Stimulated activated naive CD4-positive, alpha-beta T cell treated with Interleukin-2 at 50 U/mL for 16 hours (primary cell): ENCODE measurements around the gene UQCC2.

Experiments
- DNase-seq: peaks from one replicate; lab custom pipeline; 2025; lab: John Stamatoyannopoulos, UW

The UQCC2 gene

DNA sequence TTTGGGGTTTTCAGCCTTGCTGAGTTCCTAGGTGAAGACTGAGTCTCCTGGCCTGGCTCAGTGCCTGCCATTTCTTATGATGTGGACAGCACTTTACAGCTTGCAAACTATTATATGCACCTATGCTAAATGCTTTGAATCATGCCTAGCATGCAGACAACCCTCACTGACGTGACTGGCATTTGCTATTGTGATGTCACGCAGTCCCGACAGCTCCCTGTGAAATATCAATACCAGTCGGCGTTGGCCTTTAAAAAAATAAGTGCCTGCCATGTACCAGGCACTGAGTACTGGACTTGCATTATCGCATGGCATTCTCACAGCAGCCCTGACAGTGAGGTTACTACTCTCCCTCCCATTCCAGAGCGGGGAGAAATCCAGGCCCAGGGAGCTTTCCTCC is 35.5 kb downstream of the UQCC2 start:
- no peak for DNase-seq

- no peak for DNase-seq
Measured at GRCh38 chr6:33673851-33674250, 37.6 kb downstream of the UQCC2 start.

DNA sequence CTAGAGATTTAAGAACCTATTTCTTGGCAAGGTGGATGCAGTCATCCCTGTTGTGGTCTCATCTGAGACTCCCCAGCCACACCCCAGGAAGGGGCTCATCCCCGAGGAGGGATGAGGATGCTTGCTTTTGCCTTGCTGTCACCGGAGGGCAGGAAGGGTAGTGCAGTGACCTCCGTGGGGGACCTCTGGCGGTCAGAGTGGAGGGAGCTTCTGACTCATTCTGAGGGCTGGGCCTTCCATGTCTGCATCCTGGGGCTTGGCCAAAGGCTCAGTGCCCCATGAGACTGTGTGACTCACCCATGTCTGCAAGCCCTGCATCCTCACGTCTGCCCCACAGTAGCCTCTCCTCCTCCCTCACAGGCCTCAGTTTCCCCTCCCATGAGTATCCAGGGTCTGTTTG is 38.7 kb downstream of the UQCC2 start:
- no peak for DNase-seq

DNA sequence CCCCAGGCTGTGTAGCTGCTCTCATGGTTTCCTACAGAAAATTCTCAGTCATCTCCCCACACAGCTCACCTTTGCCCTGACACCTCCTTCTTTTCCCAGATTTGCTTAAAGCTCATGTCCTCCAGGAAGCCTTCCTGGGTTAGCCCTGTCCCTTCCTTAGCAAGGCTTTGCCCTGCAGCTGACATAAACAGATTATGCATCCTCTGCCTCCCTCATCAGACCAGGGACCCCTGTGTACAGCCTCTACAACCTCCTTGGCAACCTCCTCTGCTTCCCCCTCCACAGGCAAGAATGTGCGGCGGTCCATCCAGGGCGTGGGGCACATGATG is 39.8 kb downstream of the UQCC2 start:
- no peak for DNase-seq

DNA sequence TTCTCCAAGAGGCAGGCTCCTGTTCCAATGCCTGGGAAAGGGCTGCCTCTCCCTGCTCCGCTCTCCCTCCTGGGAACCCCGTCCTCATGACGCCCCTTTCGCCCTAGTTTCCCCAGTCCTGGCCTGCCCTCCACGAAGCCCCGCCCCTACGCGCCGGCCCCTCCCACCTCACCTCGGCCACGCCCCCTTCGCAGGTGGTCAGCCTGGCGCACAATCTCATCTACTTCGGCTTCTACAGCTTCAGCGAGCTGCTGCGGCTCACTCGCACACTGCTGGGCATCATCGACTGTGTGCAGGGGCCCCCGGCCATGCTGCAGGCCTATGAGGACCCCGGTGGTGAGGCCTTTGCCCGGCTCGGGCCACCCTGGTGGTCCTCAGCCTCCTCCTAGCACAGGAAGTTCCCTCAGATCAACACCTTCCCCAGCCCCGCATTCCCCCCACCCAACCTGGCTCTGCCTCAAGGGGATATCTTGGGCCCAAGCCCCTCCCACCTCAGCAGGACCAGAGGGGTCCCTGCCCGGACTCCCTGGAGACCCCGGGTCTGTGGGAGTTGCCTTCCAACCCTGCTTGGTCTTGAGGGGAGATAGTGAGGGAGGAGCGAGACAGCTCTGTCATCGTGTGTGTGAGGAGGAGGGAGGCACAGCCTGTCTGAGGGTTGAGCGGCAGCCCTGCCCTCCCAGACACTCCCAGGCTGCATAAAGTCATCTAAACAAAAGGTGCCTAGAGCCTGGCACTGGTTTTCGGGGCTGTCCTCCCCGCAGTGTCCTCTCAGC is 40.3 kb downstream of the UQCC2 start:
- no peak for DNase-seq

GRCh38 chr6:33670086-33670660 is 41.3 kb downstream of the UQCC2 start:
- DNase-seq, result no peak

GRCh38 chr6:33668914-33669313 is 42.6 kb downstream of the UQCC2 start:
- DNase-seq, result peak; percentile 36

DNA sequence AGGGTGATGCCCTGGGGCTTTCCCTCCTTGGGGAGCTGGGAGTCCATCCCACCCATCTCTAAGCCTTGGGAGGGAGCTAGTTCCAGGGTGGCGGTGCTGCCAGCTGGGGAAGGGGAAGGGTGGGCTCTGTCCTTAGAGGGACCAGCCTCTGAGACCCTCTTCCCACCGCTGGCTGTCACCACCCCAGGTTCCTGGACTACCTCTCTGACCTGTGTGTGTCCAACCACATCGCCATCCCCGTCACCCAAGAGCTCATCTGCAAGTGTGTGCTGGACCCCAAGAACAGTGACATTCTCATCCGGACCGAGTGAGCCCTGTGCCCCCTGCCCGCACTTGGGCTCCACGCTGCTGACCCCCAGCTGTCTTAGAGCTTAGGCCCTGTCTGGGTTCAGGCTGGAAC is 43.2 kb downstream of the UQCC2 start:
- no peak for DNase-seq

DNA sequence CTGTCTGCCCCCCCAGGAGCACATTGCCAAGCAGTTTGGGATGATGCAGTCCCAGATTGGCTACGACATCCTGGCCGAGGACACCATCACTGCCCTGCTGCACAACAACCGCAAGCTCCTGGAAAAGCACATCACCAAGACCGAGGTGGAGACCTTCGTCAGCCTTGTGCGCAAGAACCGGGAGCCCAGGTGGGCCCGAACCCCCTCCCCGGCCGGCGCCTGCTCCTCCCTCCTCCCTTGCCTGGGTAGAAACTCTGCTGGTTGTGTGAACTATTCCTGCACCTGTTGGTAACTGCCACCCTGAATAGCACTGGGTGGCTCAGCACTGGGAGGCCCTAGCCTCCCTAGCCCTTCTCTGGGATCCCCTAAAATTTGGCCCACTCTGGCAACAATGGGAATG is 43.7 kb downstream of the UQCC2 start:
- DNase-seq, result no peak

- no peak for DNase-seq
Measured at GRCh38 chr6:33667072-33667471, 44.4 kb downstream of the UQCC2 start.

DNA sequence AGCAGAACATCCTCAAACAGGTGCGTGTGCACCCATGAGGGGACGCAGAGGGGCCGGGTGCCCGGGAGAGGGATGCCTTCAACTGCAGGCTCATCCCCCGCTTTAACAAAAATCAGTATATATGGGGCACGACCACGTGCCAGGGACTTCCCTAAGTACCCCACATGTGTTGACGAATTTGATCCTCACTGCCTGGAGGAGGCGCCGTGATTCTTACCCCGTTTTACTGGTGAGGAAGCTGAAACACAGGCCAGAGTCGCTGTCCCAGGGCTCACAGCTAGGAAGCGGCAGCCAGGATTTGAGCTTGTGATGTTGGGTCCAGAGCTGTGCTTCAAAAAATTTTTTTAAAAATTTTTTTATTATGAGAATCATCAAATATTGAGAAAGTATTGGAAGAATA is 45.5 kb downstream of the UQCC2 start:
- no peak for DNase-seq

DNA sequence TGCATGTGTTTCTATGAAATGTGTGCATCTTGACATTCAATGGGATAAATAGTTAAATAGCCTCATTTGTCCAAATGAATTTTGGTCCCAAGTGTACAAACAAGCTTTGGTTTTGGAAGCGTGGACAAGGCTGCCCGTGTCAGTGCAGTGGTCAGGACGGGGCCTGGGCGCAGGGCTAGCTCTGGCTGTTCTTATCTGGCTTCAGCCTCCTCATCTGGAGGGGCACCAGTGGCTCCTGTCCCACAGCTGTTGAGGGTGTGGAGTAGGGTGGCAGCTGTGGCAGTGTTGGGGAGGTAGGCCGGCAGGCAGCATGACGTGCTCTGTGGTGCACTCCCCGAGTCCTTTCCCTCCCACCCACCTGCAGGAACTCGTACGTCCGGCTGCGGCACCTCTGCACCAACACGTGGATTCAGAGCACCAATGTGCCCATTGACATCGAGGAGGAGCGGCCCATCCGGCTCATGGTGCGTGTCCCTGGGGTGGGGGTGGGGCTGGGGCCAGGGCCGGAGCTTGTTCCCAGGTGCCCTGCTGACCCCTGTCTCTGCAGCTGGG is 46.9 kb downstream of the UQCC2 start:
- no peak for DNase-seq

DNA sequence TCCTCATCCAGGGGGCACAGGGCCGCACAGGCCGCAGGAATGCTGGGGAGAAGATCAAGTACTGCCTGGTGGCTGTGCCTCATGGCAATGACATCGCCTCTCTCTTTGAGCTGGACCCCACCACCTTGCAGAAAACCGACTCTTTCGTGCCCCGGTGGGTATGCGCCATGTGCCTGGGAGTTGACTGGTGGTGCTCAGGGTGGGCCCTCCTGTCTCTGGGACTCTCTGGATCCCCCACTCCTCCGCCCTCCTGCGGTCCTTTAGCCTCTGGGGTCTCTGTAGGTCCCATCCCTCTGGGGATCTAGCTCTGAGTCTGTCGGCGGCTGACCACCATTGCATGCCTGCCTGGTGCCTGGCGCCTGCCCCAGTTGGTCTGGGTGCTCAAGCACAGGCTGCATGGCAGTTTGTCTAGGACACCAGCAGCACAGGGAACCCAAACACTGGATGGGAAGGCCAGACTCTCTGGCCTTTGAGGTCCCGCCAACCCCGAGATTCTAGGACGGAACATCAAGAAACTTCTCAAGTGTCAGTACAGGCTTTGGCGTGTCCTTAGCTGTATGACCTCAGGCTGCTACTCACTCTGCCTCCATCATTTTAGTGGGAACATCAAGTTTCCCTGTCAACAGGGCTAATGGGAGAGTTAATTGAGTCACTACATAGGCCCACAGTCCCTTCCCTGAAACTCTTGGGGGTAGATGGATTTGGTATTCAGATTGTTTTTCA is 47.6 kb downstream of the UQCC2 start:
- DNase-seq, result no peak

DNA sequence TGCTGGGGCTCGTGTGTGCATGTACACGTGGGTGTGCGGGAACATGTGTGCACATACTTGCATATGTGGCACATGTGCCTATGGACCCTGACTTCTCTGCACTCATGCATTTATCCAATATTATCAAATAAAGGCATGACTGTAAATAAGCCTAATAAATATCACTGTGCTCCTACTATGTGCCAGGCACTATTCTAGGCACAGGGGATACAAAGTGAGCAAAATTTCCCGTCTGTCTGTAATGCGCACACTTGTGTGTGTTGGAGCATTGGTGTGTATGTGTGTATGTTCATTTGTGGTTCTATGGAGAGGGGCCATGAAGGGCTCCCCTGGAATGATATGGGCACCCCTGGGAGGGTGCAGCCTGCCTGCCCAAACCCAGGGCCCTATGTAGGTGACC is 48.5 kb downstream of the UQCC2 start:
- no peak for DNase-seq

DNA sequence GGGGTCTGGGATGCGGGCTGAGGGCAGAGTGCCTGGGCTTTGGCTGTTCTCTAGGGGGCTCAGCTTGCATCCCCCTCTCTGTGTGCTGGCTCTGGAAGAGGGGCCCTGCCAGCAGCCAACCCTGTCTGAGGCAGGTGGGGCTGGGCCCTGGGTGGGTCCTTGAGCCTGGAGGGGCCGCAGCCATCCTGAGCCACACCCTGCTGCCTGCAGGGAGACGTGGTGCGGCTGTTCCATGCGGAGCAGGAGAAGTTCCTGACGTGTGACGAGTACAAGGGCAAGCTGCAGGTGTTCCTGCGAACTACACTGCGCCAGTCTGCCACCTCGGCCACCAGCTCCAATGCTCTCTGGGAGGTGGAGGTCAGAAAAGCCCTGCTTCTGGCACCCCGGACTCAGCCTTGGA is 49.2 kb downstream of the UQCC2 start:
- DNase-seq, result no peak

GRCh38 chr6:33661106-33661838 is 50.2 kb downstream of the UQCC2 start:
- no peak for DNase-seq

- DNase-seq, result no peak
Measured at GRCh38 chr6:33659986-33660385, 51.5 kb downstream of the UQCC2 start.

GRCh38 chr6:33658982-33659689 is 52.4 kb downstream of the UQCC2 start:
- no peak for DNase-seq

GRCh38 chr6:33656844-33657243 is 54.7 kb downstream of the UQCC2 start:
- DNase-seq, result no peak

DNA sequence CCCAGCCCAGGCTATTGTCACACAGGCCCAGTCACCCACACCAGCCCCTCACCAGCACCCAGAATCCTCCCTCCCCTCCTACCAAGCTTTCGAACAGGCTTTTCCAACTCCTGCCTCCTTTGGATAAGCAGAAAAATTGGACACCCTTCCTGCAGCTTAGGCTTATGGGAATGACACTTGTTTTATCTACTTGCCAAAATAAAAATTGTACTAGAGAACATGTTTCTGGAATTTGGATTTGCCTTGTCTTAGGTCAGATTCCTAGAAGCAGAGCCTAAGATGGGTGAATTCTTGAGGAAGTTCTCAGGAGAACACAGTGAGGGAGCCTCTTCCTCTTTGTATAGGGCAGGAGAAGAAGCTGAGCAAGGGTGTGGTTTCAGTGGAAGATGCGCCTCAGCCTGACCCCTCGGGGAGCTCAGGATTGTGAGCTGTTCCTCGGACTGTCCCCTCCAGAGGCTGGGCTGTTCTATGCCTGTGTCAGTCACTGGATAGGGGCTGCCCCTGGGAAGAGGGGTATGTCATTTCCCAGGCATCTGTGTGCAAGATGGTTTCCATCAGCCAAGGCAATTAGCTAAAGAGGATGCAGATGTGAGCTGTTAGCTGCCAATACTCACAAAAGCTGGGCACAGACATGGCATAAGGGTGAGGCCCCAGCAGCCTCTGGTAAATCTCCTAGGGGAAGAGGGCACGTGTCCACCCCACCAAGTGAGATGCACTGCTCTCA is 56.5 kb downstream of the UQCC2 start:
- no peak for DNase-seq

DNA sequence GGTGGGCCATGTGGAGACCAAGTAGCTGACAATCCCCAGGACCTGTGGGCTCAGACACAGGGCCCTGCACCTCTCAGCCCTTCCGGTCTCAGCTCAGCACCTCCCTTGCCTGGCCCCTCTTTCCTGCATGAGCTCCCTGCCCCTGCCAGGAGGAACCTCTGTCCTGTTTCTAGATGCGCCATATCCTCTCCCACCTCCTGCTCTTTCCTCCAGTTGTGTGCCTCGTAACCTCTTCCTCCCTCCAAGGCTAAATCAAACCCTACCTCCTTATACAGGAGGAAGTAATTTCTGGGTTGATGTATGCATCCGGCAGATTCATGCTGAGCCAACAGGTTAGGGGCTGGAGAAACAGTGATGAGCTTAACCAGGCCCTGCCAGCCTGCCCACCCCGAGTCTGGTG is 59.5 kb downstream of the UQCC2 start:
- no peak for DNase-seq
